Lower leg skin (tissue), 4 donors: ENCODE measurements around the gene SAMD8. TPM values are rescaled to one million over a fixed set of nuclear protein-coding genes. Genes with fewer than 3 reads are reported as not detected.

Source experiments
- DNase-seq, 2 donors: peaks; one replicate each; pipeline ENCODE4 v3.0.0-alpha.2; 2019; ENCODE audit warnings: low spot score in 2 of 2
- H3K4me3 ChIP-seq: fragments of 200-600 bp; sonication (generic); 2 replicates; pipeline ENCODE4 v1.5.1; 2017; ENCODE audit warnings: mild to moderate bottlenecking, low read depth; ENCODE audit not compliant: poor library complexity, severe bottlenecking
- POLR2A ChIP-seq, 2 donors: fragments of 450-650 bp; IDR thresholded peaks; one replicate each; pipeline ENCODE4 v1.6.1; 2016 to 2017; ENCODE audit warnings: antibody characterized with exemption in 2 of 2, mild to moderate bottlenecking in 1 of 2, moderate library complexity in 1 of 2
- WGBS, 2 donors: methylation state at CpG; one replicate each; pipeline ENCODE4 v1.1.5; 2018; 5-methylcytosine and 5-hydroxymethylcytosine counted together
- intact Hi-C: fragments of 100-400 bp; cut with DNase I; formaldehyde crosslinking; loops from one replicate; pipeline ENCODE4 v1.15.0; 2023; ENCODE audit warnings: low total_unique reads
- total RNA-seq, 4 donors: library from RNA; depleted of rRNA; stranded (reverse); fragments of >200 nt; gene quantifications; one replicate each; pipeline ENCODE4 v1.1.0, GENCODE V29; 2016
- TF ChIP-seq, protein P1 (sequence below), 3 donors: fragments of 450-650 bp; IDR thresholded peaks; one replicate each; pipeline ENCODE4 v1.5.1; 2016; ENCODE audit warnings: antibody characterized with exemption in 3 of 3, mild to moderate bottlenecking in 3 of 3, moderate library complexity in 2 of 3

Gene SAMD8
- total RNA-seq, 4 donors from 2014 or later: 17.4 to 26.4 (median 23.2) TPM

DNA sequence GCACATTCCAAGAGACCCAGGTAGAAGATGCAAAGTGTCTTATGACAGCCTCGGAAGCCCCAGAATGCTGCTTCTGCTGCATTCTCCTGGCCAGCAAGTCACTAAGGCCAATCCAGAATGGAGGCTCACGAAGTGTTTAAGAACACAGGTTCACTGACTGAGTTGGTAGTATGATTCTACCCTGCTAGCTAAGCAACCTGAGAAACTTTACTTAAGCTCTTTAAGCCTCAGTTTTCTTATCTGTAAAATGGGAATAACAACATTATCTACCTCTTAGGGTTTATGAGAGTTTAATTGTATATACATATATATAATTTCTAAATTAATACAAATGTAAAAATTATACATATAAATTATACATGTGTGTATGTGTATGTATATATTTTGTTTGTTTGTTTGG, 22.8 kb upstream of the SAMD8 start:
- intact Hi-C loops: no loop called here
- TF ChIP-seq POLR2A (IDR thresholded peaks at IDR 0.05): no peak
- TF ChIP-seq, protein P1, sequence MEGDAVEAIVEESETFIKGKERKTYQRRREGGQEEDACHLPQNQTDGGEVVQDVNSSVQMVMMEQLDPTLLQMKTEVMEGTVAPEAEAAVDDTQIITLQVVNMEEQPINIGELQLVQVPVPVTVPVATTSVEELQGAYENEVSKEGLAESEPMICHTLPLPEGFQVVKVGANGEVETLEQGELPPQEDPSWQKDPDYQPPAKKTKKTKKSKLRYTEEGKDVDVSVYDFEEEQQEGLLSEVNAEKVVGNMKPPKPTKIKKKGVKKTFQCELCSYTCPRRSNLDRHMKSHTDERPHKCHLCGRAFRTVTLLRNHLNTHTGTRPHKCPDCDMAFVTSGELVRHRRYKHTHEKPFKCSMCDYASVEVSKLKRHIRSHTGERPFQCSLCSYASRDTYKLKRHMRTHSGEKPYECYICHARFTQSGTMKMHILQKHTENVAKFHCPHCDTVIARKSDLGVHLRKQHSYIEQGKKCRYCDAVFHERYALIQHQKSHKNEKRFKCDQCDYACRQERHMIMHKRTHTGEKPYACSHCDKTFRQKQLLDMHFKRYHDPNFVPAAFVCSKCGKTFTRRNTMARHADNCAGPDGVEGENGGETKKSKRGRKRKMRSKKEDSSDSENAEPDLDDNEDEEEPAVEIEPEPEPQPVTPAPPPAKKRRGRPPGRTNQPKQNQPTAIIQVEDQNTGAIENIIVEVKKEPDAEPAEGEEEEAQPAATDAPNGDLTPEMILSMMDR (IDR thresholded peaks at IDR 0.05): no peak
- no peak overlapping the region for H3K4me3 ChIP-seq
- DNase-seq: no peak
- 88 to 93% methylated on average over 2 of the region's 2 CpGs for WGBS, 2 donors

DNA sequence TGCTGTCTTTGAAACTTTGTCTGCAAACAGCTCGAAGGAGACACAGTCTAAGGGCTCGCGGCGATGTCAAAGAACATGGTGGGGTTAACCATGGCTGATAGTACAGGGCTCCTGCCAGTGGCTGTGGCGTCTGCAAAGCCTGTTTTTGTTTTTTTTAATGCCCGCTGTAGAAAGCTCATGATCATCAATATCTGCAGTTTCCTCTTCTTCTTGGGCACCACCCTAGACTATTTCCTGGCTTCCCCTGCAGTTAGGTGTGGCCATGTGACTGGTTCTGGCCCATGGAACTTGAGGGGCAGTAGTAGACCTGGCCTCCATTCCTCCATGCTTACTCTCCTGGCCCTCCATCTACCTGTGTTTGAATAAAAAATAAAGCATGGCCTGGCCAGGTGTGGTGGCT, 21.8 kb upstream of the SAMD8 start:
- intact Hi-C loops: no loop called here
- no peak for TF ChIP-seq POLR2A (IDR thresholded peaks at IDR 0.05)
- TF ChIP-seq, protein P1 (IDR thresholded peaks at IDR 0.05): no peak
- DNase-seq: no peak
- no peak overlapping the region for H3K4me3 ChIP-seq
- 83 to 84% methylated on average over 6 of the region's 6 CpGs for WGBS, 2 donors

DNA sequence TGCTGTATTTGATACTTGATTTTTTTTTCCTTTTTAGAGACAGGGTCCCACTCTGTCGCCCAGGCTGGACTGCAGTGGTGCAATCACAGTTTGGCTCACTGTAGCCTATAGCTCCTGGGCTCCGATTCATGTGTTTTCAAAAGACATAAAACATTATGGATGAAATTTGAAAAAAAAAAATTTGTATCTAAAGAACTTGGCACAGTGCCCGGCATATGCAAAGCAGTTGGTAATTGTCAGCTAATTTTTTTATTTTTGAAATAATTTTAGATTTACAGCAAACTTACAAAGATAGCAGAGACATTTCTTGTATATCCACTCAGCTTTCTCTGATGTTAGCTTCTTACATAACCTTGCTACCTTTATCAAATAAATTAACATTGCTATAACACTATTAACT, 20.3 kb upstream of the SAMD8 start:
- 54 to 58% methylated on average over 3 of the region's 3 CpGs for WGBS, 2 donors
- TF ChIP-seq, protein P1 (IDR thresholded peaks at IDR 0.05): no peak
- TF ChIP-seq POLR2A (IDR thresholded peaks at IDR 0.05): no peak
- intact Hi-C loops: no loop called here
- no peak for DNase-seq
- no peak overlapping the region for H3K4me3 ChIP-seq

- H3K4me3 ChIP-seq: no peak overlapping the region
- intact Hi-C loops: no loop called here
- no peak for DNase-seq
- 89 to 90% methylated on average over 10 of the region's 10 CpGs for WGBS, 2 donors
- TF ChIP-seq, protein P1 (IDR thresholded peaks at IDR 0.05): no peak
- no peak for TF ChIP-seq POLR2A (IDR thresholded peaks at IDR 0.05)
Measured at GRCh38 chr10:75094465-75094864, 17.0 kb upstream of the SAMD8 start.

GRCh38 chr10:75095631-75096030, 15.8 kb upstream of the SAMD8 start:
- intact Hi-C loops: loop anchor here (5.0 kb wide), 1 partner anchor 853 kb away; no protein-coding TSS in a partner anchor
- WGBS, 2 donors: 82 to 88% methylated on average over 14 of the region's 14 CpGs
- DNase-seq: no peak
- no peak overlapping the region for H3K4me3 ChIP-seq
- TF ChIP-seq, protein P1 (IDR thresholded peaks at IDR 0.05): no peak
- no peak for TF ChIP-seq POLR2A (IDR thresholded peaks at IDR 0.05)

- intact Hi-C loops: loop anchor here (5.0 kb wide), 1 partner anchor 854 kb away; no protein-coding TSS in a partner anchor
- H3K4me3 ChIP-seq: no peak overlapping the region
- DNase-seq: no peak
- TF ChIP-seq POLR2A (IDR thresholded peaks at IDR 0.05): no peak
- TF ChIP-seq, protein P1 (IDR thresholded peaks at IDR 0.05): no peak
Measured at GRCh38 chr10:75096749-75097148, 14.7 kb upstream of the SAMD8 start.
